Inflammatory macrophage (primary cell): ENCODE data around the gene NOS3.
"Not testable (repeated sequence)": the region's sequence is repeated elsewhere in the genome, so short reads cannot be mapped to it uniquely, and the experiment has no call there.

ENCODE experiments used
- DNase-seq, 2 donors: peaks; one replicate each; pipeline ENCODE4 v3.0.0-alpha.2; 2020 to 2022

NOS3 gene

DNA sequence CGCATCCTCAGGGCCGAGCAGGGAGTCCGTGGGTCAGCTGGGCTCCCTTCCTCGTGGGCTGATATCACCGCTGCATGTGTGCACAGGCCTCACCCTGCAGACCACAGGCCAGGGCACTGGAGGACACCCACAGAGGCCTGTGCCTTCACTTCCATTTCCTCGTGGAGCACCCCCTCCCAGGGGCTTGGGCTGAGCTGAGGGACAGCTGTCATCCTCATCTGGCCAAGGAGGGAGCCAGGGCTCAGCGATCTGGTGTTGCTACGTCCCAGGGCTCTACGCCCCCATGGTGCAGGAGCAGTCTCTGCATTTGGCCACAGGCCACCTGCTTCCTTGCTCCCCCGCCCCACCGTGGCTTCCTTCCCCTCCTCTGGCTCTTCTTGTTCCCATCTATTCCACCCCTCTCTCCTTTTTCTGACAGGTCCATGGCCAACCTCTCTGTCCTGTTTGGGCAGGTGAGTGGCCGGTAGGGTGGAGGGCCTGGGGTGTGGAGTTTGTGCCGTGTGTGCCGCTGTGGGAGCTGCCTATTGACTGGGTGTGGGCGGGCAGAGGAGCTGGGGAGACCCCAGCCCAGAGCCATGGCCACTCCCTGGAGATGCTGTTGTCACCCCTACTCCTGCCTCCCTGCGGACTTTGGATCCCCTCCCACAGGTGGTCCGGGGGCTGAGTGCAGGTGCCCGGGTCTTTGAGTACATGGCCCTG, 49.2 kb downstream of the NOS3 start:
- DNase-seq, result peak; percentile 60 to 88

DNA sequence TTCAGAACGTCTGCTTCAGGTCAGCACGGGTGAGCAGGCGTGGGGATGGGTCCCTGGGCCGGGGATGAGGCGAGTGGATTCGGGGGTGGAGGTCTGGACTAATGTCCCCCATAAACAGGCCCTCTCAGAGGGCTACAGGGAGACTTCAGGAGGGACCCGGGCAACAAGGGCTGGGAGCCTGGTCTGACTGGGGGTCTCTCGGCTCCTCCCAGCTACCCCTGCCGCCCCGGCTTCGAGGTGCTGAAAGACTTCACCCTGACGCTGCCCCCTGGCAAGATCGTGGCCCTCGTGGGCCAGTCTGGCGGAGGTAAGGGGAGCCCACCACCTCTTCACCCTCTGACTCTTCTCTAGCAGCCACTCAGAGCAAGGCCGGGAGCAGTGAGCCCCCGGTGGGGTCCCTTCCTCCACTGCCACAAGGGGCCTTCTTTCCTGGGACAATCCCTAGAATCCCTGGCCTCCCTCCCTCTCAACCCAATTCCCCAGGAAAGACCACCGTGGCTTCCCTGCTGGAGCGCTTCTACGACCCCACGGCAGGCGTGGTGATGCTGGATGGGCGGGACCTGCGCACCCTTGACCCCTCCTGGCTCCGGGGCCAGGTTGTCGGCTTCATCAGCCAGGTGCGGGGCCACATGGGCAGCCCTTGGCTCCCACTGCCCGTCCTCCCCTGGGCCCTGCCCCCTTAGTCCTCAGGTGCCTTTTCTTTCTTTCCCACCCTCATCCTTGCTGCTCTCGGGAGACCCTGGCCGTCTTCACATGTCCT, 50.0 kb downstream of the NOS3 start:
- DNase-seq, result no peak

DNA sequence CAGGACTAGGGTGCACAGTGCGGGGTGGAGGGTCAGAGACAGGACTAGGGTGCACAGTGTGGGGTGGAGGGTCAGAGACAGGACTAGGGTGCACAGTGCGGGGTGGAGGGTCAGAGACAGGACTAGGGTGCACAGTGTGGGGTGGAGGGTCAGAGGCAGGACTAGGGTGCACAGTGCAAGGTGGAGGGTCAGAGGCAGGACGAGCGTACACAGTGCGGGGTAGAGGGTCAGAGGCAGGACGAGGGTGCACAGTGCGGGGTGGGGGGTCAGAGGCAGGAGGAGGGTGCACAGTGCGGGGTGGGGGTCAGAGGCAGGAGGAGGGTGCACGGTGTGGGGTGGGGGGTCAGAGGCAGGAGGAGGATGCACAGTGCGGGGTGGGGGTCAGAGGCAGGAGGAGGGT, 52.6 kb downstream of the NOS3 start:
- DNase-seq, result not testable (repeated sequence)

DNA sequence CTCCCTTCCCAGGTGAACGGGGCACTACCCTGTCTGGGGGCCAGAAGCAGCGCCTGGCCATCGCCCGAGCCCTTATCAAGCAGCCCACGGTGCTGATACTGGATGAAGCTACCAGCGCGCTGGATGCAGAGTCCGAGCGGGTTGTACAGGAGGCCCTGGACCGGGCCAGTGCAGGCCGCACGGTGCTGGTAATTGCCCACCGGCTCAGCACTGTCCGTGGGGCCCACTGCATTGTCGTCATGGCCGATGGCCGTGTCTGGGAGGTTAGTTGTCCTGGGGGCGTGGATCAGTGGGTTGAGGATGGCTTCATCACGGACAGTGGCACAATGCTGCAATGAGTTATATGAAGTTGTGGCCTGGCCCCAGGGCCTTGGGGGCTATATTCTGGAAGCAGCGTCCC, 53.1 kb downstream of the NOS3 start:
- DNase-seq, result no peak

DNA sequence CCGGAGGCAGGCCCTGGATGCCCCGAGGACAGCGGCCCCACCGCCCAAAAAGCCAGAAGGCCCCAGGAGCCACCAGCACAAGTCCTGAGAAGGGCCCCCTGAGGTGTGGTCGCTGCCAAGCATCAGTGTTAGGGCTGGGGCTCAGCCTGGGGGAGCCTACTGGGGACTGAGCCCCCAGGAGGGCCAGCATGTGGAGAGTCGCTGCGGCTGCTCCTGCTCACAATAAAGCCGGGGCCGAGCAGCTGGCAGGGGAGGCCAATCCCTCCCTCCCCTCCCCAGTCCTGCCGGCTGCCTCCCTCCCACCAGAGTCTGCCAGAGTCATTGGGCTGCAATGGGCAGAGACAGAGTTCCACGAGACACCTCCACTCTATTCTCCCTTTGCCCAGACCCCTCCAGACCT, 54.4 kb downstream of the NOS3 start:
- no peak for DNase-seq

DNA sequence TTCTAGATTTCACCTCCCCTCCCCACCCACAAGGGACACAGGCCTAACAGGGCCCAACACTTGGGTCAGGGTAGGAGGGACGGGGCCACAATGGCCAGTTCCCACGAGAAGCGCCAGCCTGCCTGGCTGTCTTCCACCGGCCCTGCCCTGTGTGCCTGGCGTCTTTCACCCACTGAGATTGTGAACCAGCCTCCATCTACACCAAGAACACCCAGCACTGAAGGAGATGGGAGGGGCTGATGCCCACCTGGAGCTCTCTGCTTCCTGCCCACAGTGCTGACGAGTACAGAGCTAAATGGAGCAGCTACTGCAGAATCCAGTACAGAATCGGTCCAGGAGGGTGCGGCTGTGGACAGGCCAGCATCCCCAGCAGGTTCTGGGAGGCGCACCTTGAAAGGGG, 55.1 kb downstream of the NOS3 start:
- no peak for DNase-seq

DNA sequence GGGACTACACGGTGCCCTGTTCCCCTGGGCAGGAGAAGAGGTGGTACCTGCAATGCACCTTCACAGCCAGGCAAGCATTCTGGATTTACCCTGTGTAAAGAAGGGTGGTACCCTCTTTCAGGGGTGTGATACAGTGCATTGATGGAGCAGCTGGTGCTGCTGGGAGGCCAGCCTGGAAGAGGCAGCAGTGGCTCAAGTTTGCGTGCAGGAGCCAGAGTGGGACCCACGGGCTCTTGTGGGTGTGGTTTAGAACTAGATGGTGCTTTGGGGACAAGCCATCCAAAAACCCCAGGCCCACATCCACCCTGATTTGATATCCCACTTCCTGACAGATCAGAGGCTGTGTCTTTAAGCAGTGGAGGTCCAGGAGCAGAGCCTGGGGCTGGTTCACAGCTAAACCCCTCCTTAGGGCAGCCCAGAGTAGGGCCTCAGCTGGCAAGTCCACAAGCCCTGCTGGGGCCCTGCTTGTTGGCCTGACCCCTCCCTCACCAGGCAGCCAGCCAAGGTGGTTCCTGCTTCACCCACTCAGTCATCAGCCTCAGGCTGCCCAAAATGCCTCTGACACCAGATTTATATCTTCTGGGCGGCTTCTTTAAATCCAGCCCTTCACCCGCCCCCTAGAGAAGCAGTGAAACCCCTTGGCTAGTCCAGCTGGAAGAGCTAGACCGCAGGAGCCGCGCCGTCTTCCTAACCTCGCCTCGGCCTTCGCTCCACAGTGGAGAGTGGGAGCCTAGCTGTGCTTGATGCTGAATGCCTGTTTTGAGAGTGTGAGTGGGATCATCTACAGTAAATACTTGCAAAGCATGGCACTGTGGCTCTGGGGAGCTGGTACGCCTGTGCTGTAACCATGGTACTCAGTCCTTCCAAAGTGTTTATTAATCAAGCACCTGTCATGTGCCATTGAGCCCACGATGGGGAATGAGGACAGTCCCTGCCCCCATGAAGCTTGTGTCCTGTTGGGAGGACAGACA, 56.1 kb downstream of the NOS3 start:
- DNase-seq, result peak in 1 of 2 donors; percentile 49

DNA sequence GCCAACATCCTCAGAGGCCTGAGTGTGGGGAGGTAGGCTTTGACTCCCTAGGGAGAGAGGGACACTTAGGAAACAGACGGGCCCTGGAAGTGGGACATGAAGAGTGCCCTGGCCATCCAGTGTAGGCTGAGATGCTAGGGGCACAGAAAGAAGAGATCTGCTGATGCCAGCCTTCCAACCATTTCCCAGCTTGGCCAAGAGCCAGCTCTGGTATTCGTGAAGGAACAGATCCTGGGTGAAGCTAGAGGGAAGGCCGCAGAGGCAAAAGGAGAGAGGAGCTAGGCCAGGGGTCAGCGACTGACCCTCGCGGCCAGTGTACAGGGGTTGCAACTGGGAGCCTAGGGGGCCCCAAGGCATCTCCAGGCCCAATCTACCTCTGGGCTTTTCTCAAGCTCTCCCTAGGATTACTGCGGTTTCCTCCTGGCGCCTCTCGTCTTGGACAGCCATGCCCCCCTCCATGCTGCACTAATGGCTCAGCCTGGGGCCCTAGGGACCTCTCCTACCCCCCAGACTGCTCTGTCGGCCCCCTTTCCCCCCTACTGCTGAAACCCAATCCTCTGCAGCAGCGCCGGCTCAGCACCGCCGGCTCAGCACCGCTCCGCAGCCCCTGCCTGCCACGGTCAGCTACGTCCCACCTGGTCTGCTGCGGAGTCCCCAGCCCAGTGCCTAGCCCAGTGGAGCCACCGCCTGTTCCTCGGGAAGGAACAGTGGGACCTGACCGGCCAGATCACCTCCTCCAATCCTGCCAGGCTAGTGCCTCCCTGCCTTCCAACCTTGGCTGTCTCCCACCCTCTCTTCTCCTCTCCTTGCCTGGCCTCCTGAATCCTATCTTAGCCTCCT, 57.4 kb downstream of the NOS3 start, which contains the start of gene ASIC3:
TSS of gene ASIC3 (plus strand) at position 556 of the 840 bp plus-strand sequence. CDS start 355 bp downstream, outside the sequence.
- no peak for DNase-seq

DNA sequence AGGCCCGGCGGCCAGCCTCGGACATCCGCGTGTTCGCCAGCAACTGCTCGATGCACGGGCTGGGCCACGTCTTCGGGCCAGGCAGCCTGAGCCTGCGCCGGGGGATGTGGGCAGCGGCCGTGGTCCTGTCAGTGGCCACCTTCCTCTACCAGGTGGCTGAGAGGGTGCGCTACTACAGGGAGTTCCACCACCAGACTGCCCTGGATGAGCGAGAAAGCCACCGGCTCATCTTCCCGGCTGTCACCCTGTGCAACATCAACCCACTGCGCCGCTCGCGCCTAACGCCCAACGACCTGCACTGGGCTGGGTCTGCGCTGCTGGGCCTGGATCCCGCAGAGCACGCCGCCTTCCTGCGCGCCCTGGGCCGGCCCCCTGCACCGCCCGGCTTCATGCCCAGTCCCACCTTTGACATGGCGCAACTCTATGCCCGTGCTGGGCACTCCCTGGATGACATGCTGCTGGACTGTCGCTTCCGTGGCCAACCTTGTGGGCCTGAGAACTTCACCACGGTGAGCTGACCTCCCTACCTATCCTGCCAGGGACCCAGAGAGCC, 58.2 kb downstream of the NOS3 start:
- no peak for DNase-seq

DNA sequence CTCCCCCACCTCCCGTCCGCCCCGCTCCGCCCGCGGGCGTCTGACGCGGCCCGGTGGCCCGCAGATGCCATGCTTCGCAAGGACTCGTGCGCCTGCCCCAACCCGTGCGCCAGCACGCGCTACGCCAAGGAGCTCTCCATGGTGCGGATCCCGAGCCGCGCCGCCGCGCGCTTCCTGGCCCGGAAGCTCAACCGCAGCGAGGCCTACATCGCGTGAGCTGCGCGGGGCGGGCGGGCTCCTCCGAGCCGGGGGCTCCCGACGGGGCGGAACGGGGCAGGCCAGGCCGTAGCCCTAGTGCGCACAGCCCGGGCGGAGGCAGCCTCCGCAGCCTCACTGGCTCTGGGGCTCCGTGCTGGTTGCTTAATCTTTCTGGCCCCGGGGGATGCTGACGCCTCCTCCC, 60.3 kb downstream of the NOS3 start:
- DNase-seq, result peak; percentile 46 to 64

DNA sequence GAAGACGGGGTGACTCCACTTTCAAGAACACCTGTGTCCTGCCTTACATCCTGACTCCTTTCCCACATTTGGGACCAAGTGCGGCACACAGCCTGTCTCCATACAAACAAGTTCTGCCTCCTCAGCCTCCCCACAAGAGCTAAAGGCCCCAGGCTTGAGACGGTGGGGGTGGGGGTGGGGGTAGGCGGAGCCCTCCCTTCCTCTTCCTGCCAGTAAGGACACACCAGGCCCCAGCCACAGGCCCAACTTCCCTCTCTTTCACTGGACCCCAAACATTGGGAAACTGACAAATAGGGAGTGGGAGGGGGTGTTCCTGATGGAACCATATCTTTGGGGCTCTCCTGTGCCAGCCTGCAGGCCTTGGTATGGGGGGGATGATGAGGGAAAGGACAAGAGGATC, 62.3 kb downstream of the NOS3 start:
- DNase-seq, result peak; percentile 60 to 79

DNA sequence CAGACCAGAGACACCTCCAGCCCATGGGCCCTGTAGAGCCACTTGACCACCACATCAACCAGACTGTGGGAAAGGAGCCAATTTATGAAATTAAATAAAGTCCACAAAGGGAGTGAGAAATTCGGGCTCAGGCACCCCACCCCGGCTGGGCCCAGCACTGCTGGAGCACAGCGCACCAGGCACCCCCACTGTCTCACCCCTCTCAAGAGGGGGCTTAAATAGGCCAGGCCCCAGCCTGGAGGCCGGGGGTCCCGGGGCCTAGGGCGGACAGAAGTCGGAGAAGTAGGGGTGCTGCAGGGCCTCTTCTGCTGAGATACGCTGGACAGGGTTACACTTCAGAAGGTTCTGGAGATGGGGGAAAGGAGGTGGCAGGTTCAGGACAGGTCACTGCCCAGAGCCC, 62.9 kb downstream of the NOS3 start:
- no peak for DNase-seq

DNA sequence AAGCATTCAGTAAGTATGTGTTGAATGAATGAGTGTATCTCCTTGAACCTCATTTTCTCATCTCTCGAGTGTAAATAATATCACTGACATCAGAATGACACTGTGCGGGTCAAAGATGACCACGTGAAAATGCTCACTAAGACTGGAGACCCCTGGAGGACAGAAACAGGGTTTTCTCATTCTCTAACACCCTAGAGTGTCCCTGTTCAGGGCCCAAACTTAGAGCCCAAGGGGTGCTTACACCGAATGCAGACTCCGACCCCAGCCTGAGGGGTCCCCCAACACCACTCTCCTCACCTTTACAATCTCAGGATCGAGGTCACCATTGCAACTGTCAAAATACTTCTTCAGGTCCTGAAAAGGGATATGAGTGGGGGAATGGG, 65.5 kb downstream of the NOS3 start:
- no peak for DNase-seq

DNA sequence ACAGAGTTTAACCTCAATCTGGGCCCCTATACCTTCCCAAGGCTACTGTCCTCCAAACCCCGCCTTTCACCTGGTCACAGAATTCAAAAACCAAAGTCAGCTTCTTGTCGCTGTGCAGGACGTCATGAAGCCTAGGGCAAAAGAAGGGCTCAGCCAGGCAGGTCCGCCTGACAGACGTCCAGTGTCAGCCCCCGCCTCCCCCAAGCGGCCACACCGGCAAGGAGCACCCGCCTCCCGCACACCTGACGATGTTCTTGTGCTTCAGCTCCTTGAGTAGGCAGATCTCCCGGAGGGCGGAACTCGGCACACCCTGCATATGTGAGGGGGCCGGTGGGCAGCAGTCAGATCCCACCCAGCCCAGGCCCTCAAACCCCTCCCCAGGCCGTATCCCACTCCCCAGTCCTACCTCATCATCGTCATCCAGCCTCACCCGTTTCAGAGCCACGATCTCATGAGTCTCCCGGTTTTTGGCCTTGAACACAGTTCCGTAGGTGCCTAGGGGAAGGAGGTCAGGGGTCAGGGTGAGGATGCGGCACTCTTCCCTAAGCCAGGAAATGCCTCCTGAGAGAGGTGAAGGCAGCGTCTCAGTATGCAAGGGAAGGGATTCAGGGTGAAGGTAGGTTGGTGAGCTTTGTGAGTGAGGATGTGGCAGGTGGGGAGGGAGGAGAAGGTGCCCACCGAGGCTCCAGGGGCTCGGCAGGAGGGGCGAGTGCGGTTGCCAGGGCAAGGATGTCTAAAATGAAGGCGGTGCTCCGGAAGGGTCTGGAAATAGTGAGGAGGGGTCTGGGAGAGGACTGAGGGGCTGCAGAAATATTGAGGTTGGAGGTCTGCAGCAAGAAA, 66.1 kb downstream of the NOS3 start:
- no peak for DNase-seq

DNA sequence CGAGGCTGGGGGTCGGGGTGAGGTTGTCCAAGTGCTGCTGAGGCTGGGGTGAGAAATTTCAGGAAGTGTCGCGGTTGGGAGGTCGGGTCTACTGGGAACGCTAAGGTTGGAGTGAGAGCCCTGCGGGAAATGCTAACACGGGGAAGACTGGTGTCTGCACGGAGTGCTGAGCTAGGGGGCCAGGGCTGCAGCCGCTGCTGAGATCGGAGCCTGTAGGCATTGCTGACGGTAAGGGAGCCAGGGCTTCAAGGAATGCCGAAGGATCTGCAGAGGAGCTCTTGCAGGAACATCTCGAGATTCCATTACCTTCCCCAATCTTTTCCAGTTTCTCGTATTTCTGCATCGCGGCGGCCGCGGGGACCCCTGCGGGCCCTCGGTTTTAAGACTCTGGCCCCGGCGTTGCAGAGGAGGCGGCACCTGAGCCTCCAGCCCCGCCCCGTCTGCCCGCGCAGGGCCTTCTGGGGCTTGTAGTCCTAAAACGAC, 66.7 kb downstream of the NOS3 start, which contains the start of gene CDK5:
TSS of gene CDK5 (minus strand) at position 392 of the 483 bp plus-strand sequence. CDS start at position 343, 49 bp downstream.
- DNase-seq, result peak in 1 of 2 donors; percentile 27

DNA sequence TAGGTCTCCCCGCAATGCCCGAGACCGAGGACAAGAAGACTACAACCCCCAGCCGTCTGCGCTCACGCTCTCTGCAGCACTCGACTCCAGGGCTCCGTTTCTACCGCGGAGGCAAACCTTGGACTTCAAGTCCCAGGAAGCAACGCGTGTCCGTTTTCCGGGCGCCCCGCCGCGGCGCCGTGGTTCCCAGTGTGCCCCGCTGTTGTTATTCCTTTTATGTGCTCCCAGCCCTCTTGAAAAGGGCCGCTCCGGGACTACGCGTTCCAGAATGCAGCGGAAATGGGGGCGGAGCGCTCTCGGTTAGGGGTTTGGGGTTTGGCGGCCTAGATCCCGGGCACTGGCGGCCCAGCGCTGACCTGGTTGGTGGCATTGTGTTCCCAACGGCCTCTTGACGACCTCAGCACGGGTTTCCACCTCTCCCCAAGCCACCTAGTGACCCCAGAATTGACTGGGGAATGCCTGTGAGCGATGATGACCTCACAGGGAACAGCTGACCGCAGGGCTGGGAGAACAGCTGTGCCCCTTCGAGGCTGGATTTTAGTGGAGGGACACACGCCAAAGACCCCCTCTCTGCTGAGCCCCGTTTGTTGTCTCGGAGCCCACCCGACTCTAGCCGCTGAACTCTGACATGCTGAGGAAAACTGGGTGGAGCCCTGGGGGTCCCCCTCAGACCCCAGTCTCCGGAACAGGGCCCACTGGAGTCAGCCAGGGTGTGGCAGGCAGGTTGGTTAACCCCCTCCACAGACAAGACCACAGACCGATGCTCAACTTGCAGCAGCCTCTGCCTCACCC, 67.4 kb downstream of the NOS3 start:
- DNase-seq, result peak; percentile 99 to 100

DNA sequence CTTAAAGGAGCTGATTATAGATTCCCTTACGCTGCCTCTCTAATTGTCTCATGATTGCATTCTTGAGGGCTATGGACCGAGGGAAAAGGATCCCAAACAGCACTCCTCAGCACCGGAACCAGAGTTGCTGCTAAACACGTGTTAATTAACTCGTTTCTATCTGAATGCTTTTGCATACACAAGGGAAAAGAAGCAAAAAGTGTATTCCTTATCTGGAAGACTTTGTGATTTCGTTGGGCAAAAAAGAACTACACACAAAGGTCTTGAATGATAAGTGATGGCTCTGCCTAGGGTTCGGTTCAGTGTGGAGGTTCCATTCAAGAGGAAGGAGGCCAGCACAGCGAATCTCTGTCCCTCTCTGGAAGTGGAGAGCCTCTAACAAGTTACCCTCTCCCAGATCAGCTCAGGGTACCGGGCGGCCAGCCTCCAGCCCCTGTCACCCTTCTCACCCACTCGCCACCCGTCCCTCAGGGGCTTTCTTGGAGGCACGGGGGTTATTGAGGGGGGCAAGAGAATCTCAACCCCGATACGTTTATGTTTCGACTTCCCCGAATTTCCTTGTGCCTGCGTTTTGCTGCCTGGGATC, 68.1 kb downstream of the NOS3 start:
- peak; percentile 10 to 12 for DNase-seq

DNA sequence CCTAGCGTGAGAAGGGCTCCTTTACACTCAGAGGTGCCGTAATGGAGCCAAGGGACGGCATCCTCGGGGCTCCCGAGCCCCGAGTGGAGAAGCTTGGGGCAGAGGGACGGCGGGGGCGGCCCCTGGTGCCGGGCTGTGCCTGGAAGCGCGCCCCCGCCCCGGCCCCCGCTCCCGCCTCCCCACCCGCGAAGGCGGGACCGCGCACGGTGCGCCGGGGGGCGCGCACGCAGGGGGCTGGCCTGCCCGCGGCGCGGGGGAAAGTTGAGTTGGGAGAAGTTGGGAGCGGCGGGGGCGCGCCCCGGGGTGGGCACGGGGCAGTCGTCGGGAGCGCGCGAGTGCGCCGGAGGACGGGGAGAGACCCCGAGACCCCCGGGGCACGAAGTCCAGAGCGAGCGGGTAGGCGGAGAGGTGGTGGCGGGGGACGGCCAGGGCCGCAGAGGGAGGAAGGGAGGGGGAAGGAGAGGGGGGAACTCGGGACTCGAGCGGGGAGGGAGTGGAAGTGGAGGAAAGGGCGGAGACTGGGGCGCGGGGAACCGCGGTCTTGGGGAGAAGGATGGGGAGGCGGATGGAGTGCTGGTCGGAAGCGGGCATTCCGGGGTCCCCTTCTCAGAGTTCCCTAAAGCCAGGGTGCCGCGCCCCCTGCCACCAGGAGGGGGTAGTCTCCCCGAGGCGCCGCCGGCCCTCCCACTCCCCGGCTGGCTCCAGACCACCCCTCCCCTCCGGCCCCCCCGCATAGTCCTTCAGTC, 68.7 kb downstream of the NOS3 start, which contains the start of gene SLC4A2:
TSS of gene SLC4A2 (plus strand) at position 223 of the 746 bp plus-strand sequence. CDS start 2,399 bp downstream, outside the sequence.
- DNase-seq, result peak; percentile 57 to 62
